Measurements from ENCODE around the gene SULT2A1.

DNA sequence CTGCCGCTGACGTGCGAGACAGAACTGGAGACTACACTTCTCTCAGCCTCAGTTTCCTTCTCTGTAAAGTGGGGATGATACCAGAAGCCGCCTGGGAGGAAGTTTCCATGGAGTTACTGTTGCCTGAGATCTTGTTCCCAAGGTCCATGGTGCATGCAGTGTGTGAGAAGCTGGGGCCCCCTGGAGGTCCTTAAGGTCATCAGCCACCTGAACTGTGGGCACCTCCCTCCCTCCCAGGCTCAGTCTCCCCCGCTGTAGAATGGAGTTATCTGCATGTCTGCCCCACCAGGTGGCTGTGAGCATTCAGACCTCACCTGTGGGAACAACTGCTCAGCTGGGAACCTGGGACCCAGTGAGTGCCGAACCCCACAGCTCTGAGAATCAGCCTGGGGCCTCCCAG, 61.7 kb downstream of the SULT2A1 start:
- TF ChIP-seq CTCF (conservative IDR thresholded peaks at IDR 0.05; ENCODE audit: low read length) = 0 out of 2 replicates have a peak, but pooled peaks have one; percentile 12
- no peak for TF ChIP-seq EZH2phosphoT487 (IDR thresholded peaks at IDR 0.05; ENCODE audit: borderline replicate concordance)
